Activated T-cell treated with anti-CD3 and anti-CD28 coated beads, Interleukin-2, amount 50 U/mL, for 48 hours (primary cell): ENCODE data around the gene CDK5RAP2.
A peak's percentile ranks its signal among the peaks of the same experiment; 100 is the strongest.
"Not testable (repeated sequence)": the region's sequence is repeated elsewhere in the genome, so short reads cannot be mapped to it uniquely, and the experiment has no call there.

Experiments
- DNase-seq, 2 experiments: peaks; one replicate each; pipeline ENCODE4 v3.0.0-alpha.2; 2020

Gene CDK5RAP2

GRCh38 chr9:120464176-120464886, 115.6 kb downstream of the CDK5RAP2 start:
- no peak for DNase-seq

DNA sequence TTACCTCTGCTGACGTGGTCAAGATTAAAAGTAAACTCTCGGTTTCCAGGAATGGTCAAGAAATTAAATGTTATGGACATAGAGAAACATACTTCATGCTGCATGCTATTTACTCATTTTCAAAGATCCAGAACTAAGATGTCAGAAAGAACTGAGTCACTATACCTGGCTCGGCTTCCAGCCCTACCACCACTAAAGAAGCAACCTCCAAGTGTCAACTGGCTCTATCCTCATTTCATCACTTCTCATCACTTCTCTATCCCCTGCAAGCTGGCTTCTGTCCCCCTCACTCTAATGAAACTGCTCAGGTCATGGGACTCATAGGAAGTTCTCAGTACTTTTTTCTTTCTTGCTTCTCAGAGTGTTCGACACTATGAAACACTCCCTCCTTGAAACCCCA, 116.2 kb downstream of the CDK5RAP2 start:
- DNase-seq, result no peak

- not testable (repeated sequence) for DNase-seq
Measured at GRCh38 chr9:120461677-120462076, 118.3 kb downstream of the CDK5RAP2 start.

GRCh38 chr9:120456218-120456617, 123.7 kb downstream of the CDK5RAP2 start:
- DNase-seq, result no peak

DNA sequence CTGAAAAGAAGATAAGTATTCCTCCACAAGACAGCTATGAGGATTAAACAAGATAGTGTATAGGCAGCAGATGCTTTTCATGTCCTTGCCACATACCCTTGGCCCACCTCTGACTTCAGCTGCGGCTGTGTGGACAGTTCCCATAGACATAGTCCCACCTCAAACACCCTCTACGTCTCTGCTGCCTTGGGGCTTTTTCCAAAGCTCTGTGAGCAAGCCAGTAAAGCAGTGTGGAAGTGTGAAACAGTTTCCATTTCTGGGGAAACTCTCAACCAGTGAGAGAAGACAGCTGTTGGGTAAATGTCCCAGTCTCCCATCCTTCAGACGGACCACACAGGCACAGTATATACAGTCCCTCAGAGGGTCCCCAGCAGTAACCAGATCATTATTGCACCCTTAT, 125.5 kb downstream of the CDK5RAP2 start:
- no peak for DNase-seq

GRCh38 chr9:120453792-120454191, 126.2 kb downstream of the CDK5RAP2 start:
- no peak for DNase-seq

GRCh38 chr9:120452631-120453030, 127.3 kb downstream of the CDK5RAP2 start:
- DNase-seq, result no peak

- DNase-seq, result no peak
Measured at GRCh38 chr9:120450916-120451315, 129.1 kb downstream of the CDK5RAP2 start.

- DNase-seq, result no peak
Measured at GRCh38 chr9:120449566-120449965, 130.4 kb downstream of the CDK5RAP2 start.

DNA sequence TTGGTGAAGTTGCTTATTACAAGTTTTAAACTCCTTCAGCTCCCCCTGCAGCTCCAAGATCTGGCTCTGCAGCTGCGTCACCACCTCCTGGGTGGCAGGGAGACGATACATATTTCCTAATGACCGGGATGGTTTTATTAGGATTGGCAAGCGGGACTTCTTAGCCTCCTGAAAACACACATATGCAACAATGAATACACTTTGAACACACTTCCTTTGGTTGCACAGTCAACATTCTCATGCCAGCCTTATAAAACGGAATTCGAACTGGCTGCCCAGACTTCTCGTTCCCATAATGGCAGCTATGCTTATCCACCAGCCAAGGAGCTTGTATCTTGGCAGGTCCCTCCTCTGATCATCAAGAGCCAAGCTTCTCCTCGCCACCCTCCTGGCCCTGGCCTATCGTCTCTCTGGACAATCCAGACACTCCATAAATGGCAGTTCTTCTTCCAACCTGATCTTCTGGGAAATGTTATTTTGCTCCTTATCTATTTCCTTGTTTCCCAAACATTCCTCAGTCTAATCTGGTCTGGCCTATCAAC, 131.9 kb downstream of the CDK5RAP2 start:
- DNase-seq, result no peak

DNA sequence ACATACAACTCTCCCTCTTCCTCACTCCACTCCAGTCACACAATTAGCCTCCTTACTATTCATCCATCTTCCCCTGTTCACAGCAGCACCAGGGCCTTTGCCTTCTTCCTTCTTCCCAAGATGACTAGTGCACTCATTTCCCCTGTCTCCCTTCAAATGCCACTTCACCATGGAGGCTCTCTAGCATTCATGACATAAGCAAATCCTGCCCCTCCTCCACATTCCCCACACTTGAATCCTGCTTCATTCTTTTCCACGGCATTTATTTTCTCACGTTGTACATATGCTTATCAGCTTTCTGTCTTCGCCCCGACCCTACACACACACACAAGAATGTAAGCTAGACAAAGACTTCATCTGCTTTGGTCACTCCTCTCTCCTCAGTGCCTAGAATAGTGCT, 133.3 kb downstream of the CDK5RAP2 start:
- no peak for DNase-seq

DNA sequence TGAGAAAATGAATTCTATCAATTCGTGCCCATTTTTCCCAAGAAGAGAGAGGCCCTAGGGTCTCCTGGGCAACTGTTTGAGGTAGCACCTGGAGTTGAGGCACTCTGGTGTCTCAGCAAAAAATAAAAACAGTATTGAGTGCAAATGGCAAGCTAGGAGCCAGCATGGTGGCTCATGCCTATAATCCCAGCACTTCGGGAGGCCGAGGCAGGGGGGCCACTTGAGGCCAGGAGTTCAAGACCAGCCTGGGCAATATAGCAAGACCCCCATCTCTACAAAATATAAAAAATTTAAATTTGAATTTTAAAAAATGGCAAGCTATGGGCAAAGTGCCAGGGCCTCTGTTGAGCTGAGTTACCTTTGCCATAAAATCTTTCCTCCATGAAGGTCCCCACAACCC, 136.0 kb downstream of the CDK5RAP2 start:
- DNase-seq, result no peak

GRCh38 chr9:120443489-120443888, 136.5 kb downstream of the CDK5RAP2 start:
- no peak for DNase-seq

- DNase-seq, result no peak
Measured at GRCh38 chr9:120442308-120442995, 137.5 kb downstream of the CDK5RAP2 start.

DNA sequence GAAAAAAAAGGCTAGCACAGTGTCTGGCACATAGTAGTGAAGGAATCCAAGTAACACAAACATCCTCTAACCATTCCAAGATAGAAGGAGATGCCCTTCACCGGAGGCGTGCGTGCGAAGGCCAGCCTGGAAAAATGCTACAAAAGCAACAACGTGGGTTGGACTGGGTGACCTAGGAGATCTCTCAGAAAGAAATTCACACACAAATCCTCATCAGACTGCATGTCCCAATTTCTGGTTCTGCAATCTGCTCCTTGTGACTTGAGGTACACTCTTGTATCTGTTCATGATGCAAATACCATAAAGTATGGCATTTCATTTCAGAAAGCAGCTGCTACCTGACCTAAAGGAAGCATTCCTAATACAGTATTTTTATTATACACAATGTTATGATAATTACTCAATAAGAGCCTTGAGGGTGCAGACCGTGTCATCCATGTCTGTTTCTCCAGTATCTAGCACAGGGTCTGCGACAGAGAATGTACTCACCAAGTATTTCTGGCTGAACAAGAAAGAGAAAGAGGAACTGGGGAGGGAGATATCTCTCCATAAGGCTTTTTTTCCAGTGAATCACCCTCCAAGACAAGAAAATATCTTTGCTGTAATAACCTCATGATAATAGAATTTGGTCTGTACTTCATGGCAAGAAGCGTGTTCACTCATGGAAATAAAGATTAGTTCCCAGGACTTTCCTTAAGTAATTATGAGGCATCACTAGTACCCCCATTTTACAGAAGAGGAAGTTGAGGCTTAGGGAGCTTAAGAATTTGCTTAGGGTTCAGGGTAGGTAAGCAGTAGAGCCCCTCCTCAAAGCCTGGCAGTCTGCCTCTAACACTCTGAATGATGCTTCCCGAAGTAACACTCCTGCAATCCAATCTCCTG, 138.3 kb downstream of the CDK5RAP2 start:
- no peak for DNase-seq

GRCh38 chr9:120440791-120441190, 139.2 kb downstream of the CDK5RAP2 start:
- no peak for DNase-seq

GRCh38 chr9:120439926-120440325, 140.0 kb downstream of the CDK5RAP2 start:
- DNase-seq, result no peak

DNA sequence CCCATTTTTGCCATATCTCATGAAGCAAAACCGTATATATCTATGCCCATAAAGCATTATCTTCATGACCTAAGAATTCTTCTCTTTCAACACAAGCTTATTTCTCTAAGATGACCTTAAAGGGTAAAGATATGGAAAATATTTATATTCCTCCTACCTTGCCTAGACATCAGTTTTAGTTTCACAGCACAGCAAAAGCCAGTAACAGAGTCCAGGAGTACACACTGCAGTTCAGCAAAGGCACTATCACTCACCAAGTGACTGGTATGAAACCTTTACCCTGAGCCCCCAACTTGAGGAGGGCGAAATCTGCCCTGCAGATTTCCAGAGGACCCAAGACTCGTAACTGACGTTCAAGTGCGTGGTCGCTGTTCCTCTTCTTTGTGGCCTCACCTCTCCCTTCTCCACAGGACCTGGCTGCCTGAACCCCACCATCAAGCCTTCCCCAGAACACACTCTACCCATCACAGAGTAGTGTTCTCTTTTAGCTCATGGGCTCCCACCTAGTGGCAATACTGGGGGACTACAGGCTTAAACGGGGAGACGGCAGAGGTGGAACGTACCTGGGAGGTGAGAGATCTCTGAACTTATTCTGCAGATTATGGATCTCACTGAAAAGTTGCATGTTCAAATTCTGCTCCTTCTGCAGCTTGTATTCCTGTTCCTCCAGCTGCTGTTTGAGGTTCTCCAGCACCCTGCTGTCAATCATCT, 141.0 kb downstream of the CDK5RAP2 start:
- peak; percentile 34 to 35 for DNase-seq

- no peak for DNase-seq
Measured at GRCh38 chr9:120438111-120438510, 141.9 kb downstream of the CDK5RAP2 start.

GRCh38 chr9:120436983-120437475, 142.9 kb downstream of the CDK5RAP2 start:
- DNase-seq, result no peak

DNA sequence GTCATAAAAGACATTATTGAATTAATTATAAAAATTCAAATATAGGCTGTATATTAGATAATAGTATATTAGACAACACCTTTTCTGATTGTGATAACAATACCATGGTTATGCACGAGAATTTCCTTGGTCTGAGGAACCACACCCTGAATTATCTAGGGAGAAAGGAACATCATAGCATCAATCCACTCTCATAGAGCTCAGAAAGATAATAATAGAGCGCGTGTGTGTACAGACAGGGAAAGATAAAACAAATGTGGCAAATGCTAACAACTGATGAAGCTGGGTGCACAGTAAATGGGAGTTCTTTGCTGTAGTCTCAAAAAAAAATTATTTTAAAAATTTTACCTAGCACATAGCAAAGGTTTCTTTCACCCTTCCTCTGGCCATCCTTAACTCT, 143.5 kb downstream of the CDK5RAP2 start:
- DNase-seq, result no peak

GRCh38 chr9:120435091-120435490, 144.9 kb downstream of the CDK5RAP2 start:
- no peak for DNase-seq
